ENCODE results near the gene CADM3.

DNA sequence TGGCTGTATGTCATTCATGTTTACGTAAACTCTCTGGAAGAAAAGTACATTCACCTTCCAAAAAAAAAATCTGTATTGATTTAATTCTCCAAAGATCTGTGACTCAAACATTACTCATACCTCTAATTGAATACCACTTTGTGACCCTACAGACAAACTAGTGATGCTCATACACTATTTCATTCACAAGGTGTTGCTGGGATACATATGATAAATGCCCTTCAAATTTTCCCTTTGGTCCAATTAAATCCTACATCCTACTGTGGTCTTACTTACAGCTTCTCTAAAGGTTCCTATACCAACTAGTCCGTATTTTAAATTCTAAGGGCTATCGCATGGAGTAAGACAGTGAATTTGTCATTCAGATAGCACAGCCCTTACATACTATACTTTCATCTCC is 26.8 kb upstream of the CADM3 start:
- no peak for TF ChIP-seq CTCF (IDR thresholded peaks at IDR 0.05)
- TF ChIP-seq POLR2A (IDR thresholded peaks at IDR 0.05), result no peak

Data from right lobe of liver (tissue), 4 donors.